T-helper 1 cell (primary cell): ENCODE data around the gene TRIL.
A peak's percentile ranks its signal among the peaks of the same experiment; 100 is the strongest.

Experiments
- DNase-seq, 5 donors: peaks; one replicate each; pipeline ENCODE4 v3.0.0-alpha.2; 2012 to 2020

Gene TRIL

DNA sequence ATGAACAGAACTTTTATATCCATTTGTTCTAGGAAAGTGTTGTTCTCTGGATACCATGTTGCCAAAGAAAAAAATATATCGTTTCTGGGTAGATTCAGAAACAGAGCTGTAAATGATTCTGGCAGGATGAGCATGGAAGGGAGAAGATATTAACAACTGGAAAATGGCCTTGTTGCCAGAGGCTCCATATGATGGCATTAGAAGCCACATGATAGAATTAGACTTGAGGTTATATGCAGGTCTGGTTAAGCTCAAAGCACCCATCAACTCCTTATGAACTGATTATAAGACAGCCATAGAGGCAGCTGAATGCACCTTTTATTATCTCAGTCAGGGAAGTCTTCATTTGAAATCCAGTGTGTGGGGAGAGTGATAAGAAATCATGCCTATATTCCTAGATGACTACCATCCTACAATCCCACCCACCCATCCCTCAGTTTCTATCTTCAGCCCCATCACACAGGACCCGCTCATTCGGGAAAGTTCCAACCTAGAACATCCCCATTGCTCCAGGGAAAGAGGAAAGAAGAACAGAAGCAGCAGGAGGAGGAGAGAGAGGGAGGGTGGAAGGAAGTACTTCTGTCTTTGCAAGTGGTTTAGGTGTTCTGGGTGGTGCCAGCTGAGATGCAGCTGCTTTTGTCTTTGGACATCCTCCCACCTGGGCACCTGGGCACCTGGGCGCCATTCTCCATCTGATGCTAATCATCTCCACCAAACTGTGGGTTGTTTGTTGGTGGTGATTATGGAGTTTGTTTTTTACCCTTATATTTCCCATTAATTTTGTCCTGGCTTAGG, 25.5 kb upstream of the TRIL start:
- DNase-seq = no peak

DNA sequence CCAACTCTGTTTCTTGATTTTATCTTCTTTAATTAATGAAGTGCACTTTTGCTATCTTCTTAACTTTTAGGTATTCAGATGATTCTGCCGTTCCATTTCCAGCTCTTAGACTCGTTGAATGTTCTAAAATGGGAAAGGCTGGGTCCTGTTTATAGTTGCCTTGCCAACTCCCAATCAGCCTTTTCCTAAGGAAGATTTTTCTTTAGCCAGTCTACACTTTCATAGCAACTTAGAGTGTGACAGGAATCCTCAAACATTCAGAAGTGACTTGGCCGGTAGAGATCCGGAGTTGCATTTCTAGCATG, 23.0 kb upstream of the TRIL start:
- DNase-seq = no peak

DNA sequence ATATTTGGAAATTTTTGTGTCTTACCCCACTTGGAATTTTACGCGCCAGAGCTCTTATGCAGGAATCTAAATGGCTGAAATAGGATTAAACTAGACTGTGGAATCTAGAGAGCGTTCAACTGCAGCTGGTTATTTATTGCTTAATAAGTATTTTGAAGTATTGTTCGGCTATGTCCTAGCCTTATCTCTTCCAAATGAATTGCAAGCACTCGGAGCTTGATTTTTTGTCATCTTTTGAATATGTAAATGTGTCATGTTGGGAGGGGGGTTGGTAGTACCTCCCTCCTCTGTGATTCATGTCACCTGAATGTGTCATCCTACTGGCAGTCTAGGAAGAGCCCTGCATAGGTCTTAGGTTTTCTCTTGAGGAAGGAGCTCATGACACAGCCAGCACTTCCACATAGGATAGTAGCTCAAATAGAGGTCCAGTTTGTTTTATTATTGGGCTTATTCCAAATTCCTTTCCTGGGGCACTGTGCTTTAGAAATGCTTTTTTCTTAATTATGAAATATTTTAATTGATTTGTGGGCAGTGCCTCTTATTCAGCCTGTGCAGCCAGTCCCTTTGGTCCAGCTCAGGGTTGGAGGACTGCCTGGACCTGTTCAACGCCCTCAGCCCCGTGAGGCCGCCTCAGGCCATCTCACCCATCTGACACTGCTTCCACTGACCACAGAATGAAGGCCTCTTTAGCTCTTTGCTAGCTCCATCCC, 22.5 kb upstream of the TRIL start:
- DNase-seq = no peak

DNA sequence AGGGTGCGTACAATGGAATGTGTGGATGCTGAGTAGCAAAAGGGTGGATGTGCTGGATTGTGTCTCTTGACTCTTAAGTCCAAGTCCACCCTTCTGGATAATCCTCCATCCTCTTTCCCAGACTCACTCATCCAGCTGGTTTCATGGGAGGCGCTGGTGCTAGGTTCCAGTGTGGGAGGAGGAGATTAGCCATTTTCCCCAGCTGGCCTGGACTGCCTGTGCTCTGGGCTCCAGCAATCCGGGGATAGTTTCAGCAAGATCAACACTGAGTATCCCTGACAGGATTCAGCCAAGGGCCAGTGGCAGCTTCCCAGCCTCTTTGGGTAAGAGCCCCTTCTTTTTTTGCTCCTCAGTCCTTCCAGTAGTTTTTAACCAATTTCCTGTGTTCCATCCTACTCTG, 21.6 kb upstream of the TRIL start:
- no peak for DNase-seq

DNA sequence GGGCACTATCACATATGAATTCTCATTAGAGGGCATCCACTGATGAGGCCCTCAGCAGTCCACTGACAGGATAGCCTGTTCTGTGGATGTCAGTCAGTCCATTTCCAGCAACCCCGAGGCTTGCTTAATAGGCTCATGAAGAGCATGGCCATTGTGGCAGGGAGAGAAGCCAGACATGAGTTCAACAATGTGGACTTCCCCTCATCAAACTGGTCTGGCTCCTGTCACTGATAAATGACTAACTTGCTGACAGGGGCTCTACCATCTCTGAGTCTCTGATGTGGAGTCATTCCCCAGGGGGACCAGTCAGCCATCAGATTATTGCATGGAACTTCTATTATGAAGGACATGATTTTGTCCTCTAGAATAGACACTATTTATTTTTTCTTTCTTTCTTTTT, 19.8 kb upstream of the TRIL start:
- no peak for DNase-seq

DNA sequence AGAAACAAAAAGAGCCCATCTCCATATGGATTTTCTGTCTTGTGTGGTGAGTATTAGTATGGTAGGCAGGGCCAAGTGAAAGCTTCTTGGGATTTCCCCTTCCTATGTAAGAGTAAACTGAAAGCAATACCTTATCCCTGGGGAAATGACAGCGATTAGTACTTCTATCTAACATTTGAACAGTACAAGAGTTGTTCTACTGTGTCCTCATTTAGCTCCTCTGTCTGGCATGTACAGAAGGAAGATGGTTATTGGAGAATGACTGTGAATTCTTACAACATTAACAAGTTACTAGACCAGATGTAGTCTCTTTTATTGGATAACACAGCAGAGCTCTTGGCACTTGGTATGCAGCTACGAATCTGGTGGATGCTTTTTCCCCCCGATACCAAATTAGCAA, 17.9 kb upstream of the TRIL start:
- DNase-seq = no peak

DNA sequence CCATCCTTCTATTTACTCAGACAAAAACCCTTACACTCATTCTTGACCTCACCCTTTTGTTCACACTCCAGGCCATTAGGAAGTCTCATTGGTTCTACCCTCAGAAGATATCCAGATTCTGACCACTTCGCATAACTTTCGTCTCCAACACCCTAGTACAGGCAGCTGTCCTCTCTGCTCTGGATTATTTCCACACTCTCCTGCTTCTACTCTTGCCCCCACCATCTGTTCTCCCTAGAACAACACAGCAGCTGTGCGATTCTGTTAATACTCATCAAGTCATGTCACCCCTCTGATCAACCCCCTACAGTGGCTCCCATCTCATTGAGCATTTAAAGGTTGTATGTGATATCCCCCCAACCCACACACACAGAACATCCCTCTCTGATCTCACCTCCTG, 15.5 kb upstream of the TRIL start:
- DNase-seq = no peak

DNA sequence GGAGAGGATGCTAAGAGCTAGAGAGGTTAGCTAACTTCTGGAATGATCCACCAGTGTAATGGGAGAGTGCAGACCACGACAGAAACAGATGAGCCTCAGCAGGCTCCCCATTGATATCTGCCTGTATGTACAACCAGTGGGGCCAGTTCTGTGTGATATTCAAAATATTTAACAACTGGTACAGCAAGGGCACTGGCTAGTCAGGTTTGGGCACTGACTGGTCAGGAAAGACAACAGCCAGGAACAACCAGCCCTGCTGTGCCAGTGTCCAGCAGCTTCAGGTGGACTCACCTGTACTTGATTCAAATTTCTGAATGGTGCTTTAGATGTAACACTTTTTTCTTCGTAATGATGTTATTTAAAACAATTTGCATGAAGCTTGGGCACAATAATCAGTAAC, 5.9 kb upstream of the TRIL start:
- DNase-seq = no peak

DNA sequence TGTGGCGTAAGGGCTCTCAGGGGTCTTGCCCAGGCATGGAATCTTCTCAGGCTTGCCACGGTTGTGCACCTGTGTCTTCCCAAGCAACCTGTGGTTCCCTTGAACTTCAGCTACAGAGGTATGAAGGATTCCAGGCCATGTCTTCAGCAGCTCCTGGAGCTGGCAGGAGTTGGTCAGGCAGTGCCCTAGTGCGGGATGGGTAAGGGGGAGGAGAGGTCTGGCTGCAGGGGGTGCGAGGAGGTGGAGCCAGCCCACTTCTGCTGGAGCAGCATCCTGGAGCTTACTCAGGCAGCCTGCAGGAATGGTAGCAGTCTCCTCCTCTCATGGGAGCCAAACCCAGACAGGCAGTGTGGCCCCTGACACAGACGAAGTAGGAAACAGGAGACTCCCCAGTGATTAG, 3.8 kb upstream of the TRIL start:
- no peak for DNase-seq

DNA sequence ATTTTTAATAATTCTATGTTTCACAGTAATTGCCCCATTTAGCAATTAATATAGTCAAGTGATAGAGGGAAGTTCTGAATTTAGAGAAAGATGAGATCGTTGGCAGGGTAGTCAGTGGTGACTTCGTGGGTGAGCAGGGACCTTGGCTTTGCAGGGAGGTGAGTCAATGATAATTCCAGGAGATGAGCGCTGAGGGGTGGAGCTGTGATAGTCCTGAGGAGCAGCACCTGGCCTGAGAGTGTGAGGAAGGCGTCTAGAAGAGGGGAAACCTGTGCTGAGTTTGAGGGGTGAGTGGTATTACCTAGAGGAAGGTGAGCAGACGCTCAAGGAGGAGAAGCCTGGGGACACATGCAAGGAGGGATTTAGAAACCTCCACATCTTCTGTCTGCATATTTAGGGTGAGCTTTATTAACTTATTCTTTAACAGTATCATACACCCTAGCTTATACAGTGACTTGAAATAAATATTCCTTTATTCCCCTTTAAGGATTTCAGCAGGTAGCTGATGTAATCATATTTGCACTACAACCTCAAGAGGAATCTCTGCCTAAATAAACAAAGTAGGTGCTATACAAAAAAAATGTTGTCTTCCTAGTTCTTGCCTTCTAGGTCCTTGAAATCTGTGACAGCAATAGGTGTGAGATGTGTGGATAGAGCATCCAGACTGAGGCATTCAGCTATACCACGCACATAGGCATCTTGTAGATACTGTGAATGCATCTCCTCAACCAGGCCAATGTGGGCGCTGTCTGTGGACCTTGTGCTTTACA, 2.1 kb upstream of the TRIL start:
- no peak for DNase-seq

DNA sequence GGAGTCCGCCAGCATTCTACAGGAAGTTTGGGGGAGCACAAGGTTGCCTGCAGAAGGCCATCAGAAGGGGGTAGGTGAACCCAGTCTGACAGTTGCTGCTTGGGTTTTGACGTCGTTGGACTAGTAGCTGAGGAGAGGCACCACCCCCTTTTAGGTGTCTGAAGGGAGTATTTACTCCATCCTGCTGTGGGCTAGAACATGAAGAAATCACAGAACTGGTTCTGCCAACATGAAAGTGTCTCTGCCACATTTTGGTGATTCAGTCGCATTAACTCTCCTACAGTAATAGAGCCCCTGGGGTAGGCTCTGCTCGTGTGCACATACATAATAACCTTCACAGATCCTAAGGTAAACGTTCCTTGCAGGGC, 834 bp upstream of the TRIL start:
- no peak for DNase-seq

DNA sequence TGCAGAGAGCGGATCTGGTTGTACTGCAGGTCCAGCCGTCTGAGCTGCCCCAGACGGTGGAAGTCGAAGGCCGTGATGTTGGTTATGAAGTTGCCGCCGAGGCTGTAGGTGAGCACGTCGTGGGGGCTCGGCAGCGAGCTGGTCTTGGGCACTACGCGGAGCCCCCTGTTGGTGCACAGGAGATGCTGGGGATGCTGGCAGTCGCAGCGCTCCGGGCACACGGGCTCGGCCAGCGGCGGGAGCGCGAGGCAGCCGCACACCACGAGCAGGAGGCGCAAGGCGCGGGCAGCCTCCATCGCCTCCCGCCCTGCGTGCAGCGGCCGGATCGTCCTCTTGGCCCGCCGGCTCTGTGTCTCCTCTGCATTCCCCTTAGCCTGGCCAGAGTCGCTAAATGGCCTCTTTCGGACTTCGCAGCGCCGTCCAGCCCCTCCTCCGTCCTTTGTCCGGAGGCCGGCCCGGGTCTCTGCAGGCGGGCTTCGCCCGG, 337 bp downstream of the TRIL start:
- DNase-seq = no peak

DNA sequence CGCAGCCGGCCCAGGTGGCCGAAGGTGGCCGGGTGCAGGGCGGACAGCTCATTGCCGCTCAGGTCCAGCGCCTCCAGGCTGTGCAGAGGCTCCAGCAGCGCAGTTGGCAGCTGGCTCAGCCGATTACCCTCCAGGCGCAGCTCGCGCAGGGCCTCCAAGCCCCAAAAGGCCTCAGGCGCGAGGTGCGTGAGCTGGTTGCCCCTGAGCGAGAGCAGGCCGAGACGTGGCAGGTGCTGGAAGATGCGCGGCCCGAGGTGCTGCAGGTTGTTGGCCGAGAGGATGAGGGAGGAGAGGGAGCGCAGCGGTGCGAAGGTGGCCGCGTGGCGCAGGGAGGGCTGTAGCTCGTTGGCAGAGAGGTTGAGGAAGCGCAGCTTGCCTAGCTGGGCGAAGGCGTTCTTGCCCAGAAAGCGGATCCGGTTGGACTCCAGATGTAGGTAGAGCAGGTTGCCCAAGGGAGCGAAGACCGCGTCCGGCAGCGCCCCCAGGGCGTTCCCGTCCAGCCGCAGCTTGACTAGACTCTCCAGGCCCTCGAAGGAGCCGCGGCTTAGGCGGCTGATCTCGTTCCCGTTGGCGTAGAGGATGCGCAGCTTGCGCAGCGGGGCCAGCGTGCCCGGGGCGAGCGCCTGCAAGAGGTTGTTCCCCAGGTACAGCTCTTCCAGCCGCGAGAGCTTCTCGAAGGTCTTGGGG, 923 bp downstream of the TRIL start:
- peak in 1 of 5 donors; percentile 4 for DNase-seq

DNA sequence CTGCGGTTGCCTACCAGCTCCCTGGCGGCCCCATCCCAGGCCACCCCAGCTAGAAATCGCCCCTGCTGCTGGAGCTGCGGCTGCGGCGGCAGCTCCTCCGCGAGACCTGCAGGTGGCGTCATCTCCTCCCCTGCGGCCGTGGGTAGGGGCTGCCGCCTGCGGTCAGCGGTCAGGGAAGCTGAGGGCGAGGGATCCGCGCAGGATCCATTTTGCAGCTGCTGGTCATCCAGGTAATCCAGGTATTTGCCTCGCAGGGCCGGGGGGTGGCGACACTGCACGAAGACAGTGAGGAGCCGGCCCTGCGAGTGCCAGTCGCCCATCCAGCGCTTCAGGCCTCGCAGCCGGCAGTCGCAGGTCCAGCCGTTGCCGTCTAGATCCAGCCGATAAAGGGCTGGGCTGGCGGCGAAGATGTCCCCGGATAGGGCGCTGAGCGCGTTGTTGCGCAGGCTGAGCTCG, 1.5 kb downstream of the TRIL start:
- DNase-seq = peak in 1 of 5 donors; percentile 15

DNA sequence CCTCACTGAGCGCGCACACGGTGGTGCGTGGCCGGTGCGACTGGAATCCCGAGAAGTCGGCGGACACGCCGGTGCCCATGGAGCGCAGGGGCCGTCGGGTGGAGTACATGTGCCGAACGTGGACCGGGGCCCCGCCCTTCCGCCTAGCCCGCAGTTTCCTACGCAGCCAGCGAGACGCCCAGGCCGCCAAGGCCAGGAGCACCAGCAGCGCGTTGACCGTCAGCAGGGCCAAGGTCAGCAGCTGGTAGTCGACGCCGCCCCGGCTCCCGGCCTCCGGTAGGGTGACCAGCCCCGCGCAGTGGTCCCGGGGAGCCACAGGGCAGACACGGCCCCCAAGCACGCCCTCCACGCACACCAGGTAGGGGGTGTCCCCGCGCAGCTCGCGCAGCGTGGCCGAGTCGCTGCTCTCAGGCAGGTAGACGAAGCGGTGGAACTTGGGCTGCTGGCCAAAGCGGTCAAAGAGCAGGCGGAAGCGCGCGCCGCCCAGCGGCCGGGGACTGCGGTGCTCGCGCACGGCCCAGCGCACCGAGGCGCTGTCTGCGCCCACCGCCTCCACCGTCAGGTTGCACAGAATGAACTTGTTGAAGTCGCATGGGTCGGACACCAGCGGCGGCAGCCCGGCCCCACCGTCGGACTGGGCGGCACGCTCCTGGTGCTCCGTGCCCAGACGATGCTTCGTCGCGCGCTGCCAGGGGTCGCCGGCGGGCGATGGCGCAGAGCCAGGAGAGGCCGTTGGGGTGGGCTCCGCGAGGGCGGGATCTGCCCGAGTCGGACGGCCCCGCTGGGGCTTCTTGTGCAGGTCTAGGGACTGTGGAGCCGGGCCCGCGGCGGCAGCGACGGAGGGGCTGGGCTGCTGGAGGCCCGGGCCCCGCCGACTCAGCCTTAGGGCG, 2.2 kb downstream of the TRIL start:
- DNase-seq = peak in 1 of 5 donors; percentile 20

DNA sequence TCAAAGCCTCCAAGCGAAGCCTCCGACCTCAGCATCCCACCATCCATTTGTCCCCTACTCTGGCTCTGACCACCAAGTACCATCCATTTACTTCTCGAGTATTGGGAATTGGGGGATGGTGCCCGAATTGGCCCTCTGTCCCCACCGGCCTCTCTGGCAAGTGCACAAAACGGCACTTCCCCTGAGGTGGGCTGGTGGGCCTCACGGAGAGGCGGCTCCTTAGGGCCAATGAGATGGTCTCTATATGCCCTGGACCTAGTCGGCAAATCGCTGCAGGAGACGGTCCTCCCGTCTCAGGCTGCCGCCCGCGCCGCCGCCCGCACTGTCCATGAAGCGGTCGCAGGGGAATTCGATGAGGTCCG, 2.8 kb downstream of the TRIL start:
- DNase-seq = no peak

DNA sequence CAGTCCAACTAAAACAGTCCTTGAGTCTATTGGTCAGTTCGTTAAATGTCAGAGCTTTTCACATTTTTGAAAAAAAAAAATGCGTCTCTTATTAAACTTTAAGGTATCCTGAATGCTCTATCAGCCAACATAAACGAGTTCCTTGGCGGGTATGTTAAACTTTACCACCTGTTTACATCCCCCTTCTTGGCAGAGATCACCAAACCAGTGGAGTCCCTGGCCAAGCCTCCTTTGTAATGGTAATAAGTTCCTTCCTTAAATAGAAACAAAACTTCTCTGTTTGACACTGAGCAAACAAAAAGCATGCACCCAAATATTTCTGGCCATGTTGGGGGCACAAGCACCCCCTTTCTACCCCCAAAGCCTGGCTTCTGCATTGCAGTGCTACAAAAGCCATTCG, 3.2 kb downstream of the TRIL start:
- no peak for DNase-seq

DNA sequence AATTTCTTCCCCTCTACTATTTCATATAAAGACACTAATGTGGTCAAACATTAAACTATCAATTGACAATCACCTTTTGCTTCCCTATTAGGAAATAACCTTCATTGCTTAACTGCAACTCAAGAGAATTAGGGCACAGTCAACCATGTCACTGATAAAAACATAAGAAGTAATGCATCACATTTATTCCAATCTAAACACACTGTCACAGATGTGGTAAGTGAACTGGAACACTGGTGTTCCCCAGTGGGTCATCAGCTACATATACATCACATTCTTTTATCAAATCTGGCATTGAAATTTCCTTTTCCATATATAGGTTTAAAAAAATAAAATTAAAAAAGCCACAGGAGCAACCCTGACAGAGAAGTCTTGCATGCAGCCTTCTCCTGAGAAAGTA, 3.7 kb downstream of the TRIL start:
- no peak for DNase-seq

DNA sequence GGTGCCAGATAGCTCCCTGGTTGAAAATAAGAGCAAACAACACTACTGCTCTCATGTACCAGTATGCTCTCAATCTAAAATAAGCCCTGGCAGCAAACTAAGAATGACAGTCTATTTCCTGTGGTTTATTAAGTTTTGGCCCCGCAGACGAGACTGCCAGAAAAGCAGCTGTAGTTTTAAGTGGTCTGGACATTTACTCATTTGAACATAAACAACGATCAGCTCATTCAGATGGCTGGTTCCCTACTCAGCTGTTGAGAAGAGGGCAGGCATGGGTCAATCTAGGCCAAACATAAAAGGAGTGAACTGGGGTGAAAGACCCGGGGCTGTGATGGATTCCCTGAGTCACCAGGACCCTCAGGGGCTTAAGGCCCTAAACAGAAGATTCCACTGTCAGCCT, 4.5 kb downstream of the TRIL start:
- no peak for DNase-seq

DNA sequence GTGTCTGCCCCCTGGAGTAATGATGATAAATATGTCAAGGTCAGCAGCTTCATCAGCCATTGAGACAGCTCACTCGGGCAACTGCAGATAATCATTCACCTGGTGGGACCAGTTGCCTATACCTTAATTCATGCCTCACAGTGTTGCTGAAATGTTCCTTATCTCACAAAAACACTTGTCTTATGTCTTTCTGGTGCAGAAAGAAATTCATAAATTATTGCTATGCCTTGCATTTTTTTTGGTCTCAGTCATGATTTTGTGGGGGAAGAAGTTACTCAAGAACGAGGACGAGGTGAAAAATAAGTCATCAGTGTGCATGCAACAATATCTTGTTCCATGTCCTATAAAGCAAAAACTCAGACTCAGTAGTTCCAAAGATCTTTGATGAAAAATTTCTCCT, 16.0 kb downstream of the TRIL start:
- no peak for DNase-seq

DNA sequence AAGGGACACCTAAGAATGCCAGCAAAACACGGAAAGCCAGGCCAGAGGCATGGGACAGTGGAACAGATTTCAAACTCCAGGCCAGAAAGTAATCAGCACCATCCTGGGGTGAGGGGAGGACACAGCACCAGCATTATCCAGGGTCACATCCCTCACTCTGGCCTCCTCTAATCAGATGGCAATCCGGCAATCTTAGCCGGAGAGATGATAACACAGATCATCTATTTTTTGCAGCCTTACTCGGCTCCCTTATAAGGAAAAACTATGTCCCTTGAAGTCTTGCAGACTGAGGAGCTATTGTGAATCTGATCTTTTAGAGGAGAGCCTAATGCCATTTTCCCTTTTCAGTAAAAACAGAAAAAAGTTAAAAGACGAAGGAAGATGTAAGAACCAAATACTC, 16.5 kb downstream of the TRIL start:
- DNase-seq = no peak

DNA sequence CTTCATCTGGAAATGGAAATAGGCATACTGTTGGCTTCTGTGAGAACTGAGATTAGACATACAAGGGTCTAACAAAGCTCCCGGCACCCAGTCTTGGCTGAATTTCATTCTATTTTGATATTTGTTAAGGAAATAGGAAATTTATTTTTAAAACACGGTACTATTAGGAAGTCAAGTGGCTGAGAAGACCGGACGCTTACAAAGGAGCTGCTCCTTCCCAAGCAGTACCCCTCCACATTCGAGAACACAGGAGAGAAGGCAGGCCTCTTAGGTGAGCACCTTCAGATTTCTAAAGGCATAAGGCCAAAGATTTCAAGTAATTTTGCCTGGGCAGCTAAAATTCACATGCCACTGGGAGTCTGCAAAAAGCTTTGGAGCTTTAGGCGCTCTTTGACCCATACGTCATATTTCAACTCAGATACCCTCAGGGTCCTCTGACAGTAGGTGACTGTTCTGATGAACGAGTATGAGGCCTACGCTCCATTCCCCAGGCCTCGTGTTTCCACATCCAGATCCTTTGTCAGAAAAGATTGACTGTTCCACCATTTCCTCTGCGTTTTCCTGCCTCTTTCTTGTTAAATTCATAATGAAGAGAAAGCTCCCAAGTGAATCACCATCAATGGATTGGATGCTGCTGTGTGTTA, 17.3 kb downstream of the TRIL start:
- DNase-seq = no peak
